ENCODE measurements around the gene KRTAP4-7. TPM values are rescaled to one million over a fixed set of nuclear protein-coding genes. Genes with fewer than 3 reads are reported as not detected.
"Not testable (repeated sequence)": the region's sequence is repeated elsewhere in the genome, so short reads cannot be mapped to it uniquely, and the experiment has no call there.

Gene KRTAP4-7
- total RNA-seq, 6 donors from 2014 or later: not detected

DNA sequence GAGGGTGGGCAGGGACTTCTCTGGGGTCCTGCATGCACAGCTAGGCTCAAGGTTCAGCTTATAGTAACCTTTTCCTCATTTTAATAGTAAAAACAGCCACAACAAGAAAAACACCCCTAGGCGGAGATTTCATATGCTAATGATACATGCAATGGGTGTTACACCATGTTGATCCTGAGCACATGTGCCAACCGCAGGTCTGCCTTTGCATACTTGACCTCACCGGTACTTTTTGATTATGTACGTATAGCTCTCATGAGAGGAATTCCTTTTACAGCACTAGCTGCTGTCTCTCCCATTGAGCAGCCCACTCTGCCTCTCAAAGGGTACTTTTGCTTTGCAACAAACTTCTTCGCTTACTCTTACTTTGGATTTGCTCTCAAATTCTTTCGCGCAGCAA is 12.1 kb downstream of the KRTAP4-7 start:
- H3K27me3 ChIP-seq: no peaks in the 10 kb centered on the region
- no peaks in the 10 kb centered on the region for H3K36me3 ChIP-seq
- ATAC-seq (ENCODE audit: low FRiP score in 2 of 2): no peak
- H3K4me1 ChIP-seq: no peaks in the 10 kb centered on the region
- no peak overlapping the region for H3K27ac ChIP-seq
- DNase-seq: no peak
- H3K4me3 ChIP-seq: no peak overlapping the region
- no peaks in the 10 kb centered on the region for H3K9me3 ChIP-seq
- 66 to 80% methylated on average over 7 of the region's 7 CpGs for WGBS, 2 donors
- TF ChIP-seq EP300 (IDR thresholded peaks at IDR 0.05) (no peak), POLR2A (IDR thresholded peaks at IDR 0.05) (no peak), POLR2AphosphoS5 (IDR thresholded peaks at IDR 0.05) (no peak)
- TF ChIP-seq, protein P1, sequence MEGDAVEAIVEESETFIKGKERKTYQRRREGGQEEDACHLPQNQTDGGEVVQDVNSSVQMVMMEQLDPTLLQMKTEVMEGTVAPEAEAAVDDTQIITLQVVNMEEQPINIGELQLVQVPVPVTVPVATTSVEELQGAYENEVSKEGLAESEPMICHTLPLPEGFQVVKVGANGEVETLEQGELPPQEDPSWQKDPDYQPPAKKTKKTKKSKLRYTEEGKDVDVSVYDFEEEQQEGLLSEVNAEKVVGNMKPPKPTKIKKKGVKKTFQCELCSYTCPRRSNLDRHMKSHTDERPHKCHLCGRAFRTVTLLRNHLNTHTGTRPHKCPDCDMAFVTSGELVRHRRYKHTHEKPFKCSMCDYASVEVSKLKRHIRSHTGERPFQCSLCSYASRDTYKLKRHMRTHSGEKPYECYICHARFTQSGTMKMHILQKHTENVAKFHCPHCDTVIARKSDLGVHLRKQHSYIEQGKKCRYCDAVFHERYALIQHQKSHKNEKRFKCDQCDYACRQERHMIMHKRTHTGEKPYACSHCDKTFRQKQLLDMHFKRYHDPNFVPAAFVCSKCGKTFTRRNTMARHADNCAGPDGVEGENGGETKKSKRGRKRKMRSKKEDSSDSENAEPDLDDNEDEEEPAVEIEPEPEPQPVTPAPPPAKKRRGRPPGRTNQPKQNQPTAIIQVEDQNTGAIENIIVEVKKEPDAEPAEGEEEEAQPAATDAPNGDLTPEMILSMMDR (IDR thresholded peaks at IDR 0.05): no peak

DNA sequence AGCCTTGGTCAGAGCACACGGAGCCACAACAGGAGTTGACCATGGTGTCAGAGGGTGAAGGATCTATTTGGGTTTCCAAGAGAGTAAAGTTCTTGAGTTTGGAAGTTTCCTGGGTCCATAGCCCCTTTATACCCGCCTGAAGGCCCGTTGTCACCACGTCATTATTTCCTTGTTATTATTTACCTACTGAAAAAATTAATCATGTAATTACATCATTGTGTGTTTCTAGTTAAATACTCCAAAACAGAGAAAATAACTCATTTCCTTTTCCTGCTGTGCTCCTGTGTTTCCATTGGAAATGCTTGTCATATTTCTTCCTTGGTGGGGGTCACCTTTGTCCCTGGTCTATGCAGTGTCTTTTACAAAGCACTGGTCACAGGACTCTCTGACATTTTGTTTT is 14.1 kb downstream of the KRTAP4-7 start, which contains the start of gene KRTAP4-8:
Gene KRTAP4-8 (minus strand): TSS at position 101 of the 400 bp plus-strand sequence. CDS start 58 bp downstream, at position 43.
- no peak for ATAC-seq (ENCODE audit: low FRiP score in 2 of 2)

DNA sequence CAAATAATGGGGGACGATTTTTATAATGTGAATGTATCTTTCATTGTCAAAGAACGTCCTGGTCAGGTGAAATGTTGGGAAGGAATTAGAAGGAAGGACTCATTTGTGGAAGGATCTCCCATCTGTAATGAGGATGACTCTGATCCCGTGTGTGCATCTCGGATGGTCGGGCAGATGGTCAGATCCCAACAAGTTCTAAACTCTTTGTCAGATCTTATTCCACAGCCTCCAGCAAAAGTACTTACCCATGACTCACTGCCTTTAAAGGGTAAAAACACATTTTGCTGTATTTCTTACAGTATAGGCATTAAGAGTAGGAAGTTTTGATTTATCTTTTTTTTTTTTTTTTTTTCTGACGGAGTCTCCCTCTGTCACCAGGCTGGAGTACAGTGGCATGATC is 14.5 kb downstream of the KRTAP4-7 start:
- no peak for TF ChIP-seq POLR2AphosphoS5 (IDR thresholded peaks at IDR 0.05)
- TF ChIP-seq, protein P1 (IDR thresholded peaks at IDR 0.05): no peak
- no peak for TF ChIP-seq POLR2A (IDR thresholded peaks at IDR 0.05)
- TF ChIP-seq EP300 (IDR thresholded peaks at IDR 0.05): no peak
- no peak for ATAC-seq (ENCODE audit: low FRiP score in 2 of 2)
- H3K27ac ChIP-seq: no peak overlapping the region
- DNase-seq: no peak
- 79 to 87% methylated on average over 6 of the region's 6 CpGs for WGBS, 2 donors
- no peak overlapping the region for H3K4me3 ChIP-seq
- no peaks in the 10 kb centered on the region for H3K36me3 ChIP-seq
- H3K9me3 ChIP-seq: no peaks in the 10 kb centered on the region
- no peaks in the 10 kb centered on the region for H3K4me1 ChIP-seq
- no peaks in the 10 kb centered on the region for H3K27me3 ChIP-seq

More for the DNA sequence above, 14.1 kb downstream of the KRTAP4-7 start, which contains the start of gene KRTAP4-8:
- no peak for TF ChIP-seq EP300 (IDR thresholded peaks at IDR 0.05)
- TF ChIP-seq, protein P1 (IDR thresholded peaks at IDR 0.05): no peak
- TF ChIP-seq POLR2A (IDR thresholded peaks at IDR 0.05): no peak
- TF ChIP-seq POLR2AphosphoS5 (IDR thresholded peaks at IDR 0.05): no peak
- Histone ChIP-seq H3K36me3 (no peaks in the 10 kb centered on the region), H3K27ac (no peak within 1 kb of the TSS), H3K9me3 (no peaks in the 10 kb centered on the region), H3K27me3 (no peaks in the 10 kb centered on the region), H3K4me3 (no peak within 1 kb of the TSS), H3K4me1 (no peaks in the 10 kb centered on the region)
- WGBS, 2 donors: 77 to 78% methylated on average over 4 of the region's 4 CpGs
- no peak for DNase-seq

DNA sequence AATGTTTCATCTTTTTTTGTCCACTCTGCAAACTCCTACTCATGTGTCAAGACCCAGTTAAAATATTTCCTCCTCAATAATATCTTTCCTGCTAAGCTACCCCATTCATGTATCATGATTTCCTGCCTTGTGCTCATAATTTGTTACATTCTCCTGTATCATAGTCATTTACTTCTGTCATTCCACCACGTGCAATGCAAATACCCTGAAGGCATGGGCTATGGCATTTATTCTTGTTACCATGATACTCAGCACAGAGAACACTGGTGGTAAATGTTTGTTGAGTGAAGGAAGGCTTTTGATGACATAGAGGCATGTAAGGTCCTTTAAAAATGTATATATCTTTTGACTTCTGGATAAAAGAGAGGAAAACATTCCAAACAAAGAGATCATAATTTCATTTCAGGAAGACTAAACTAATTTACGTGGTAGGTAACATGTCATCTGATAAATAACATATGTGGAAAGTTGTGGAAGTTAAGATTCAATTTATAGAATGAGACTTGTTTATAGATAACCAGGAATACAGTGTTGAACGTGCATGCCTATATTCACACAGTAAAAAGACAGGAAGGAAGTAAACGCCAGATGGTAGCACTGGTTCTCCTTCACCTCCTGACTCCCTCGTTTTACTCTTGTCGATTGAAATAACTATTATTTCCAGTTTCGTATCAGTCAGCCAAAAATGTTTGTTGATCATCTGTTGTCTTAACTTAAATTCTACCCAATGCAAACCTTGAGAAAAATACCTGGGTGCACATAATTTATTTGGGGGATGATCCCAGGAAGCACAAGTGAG is 15.9 kb downstream of the KRTAP4-7 start:
- H3K36me3 ChIP-seq; DNase-seq; ATAC-seq (ENCODE audit: low FRiP score in 2 of 2); H3K4me1 ChIP-seq; H3K27ac ChIP-seq; H3K9me3 ChIP-seq; H3K27me3 ChIP-seq; H3K4me3 ChIP-seq: not testable (repeated sequence)
- 35 to 49% methylated on average over 7 of the region's 7 CpGs for WGBS, 2 donors

DNA sequence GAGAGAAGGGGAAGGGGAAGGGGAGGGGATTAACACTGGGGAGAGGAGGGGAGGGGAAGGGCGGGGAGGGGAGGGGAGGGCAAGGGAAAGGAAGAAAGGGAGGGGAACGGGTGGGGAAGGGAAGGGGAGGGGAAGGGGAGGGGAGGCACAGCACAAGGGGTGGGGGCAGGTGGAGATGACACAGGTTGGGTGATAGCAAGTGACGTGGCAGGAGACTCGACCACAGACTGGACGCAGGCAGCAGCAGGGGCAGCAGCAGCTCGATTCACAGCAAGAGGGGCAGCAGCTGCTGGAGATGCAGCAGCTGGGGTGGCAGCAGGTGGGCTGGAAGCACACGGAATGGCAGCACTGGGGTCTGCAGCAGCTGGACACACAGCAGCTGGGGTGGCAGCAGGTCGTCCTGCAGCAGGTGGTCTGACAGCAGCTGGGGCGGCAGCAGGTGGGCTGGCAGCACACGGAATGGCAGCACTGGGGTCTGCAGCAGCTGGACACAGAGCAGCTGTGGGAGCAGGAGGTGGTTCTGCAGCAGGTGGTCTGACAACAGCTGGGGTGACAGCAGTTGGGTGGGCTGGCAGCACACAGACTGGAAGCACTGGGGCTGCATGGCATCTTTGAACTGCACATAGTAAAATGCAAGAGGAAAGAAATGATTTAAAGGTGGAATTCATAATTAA is 17.8 kb downstream of the KRTAP4-7 start, which contains the start of gene KRTAP4-16:
Gene KRTAP4-16 (minus strand): TSS at position 624 of the 674 bp plus-strand sequence. CDS start 0 bp downstream, at position 624.
- peak in 1 of 2 donors; percentile 52 for DNase-seq
- no peak for ATAC-seq (ENCODE audit: low FRiP score in 2 of 2)
- Histone ChIP-seq H3K9me3 (no peaks in the 10 kb centered on the region), H3K4me1 (no peaks in the 10 kb centered on the region), H3K27me3 (no peaks in the 10 kb centered on the region), H3K27ac (no peak within 1 kb of the TSS), H3K4me3 (no peak within 1 kb of the TSS), H3K36me3 (no peaks in the 10 kb centered on the region)
- TF ChIP-seq EP300 (IDR thresholded peaks at IDR 0.05) (no peak), POLR2A (IDR thresholded peaks at IDR 0.05) (no peak), POLR2AphosphoS5 (IDR thresholded peaks at IDR 0.05) (no peak)
- TF ChIP-seq, protein P1 (IDR thresholded peaks at IDR 0.05): no peak
- WGBS, 2 donors: 49 to 64% methylated on average over 8 to 10 of the region's 10 CpGs
